ENCODE results near the gene IFITM10.
"Not testable (repeated sequence)": the region's sequence is repeated elsewhere in the genome, so short reads cannot be mapped to it uniquely, and the experiment has no call there.

IFITM10 gene

DNA sequence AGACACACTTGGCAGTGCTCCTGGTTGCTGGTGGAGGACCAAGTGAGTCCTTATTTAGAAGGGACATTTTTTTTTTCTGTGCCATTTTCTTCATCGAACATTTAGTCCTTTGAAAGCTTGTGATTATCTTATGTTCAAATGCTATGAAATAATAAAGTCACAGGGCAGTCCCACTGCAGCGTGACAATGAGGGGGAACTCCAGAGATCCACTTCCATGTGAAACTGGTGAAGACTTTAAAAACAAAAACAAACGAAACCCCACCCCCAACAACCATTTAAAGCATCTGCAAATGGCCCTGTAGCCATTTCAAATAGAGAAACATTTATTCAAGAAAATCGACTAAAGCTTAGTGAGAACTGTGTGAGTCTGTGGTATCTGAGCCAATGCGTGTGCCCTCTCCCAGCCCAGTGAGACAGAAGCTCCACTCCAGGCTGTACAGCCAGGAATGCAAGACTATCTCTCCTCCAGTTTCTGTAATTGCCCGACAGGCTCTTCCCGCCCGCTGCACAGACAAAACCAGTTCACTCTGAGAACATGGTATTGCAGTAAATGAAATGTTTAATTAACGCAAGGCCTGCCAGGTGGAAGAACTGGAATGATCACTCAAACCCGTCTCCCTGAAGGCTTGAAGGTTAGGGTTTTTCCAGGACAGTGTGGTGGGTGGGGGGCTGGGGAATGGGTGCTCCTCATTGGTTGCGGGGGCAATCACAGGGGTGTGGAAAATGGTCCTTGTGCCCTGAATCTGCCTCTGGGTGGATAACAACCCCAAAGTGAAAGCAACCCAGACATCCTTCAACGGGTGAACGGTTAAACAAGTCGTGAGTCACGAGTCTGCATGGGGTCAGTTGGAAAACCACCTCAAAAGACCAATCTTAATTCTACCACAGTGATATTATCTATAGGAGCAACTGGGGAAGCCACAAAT lies 45.0 kb downstream of the IFITM10 start:
- no peak for DNase-seq

DNA sequence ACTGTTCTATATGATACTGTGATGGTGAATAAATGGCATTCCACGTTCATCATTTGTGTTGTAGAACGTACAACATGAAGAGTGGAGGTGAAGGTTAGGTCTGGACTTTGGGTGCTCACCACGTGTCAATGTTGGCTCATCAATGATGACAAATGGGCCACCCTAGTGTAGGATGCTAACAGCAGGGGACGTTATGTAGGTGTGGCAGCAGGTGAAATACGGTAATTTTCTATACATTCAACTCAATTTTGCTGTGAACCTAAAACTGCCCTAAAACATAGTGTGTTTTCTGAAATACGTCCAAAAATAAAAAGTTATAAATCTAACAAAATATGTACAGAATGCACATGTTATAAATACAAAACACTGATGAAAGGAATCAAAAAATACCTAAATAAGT lies 47.2 kb downstream of the IFITM10 start:
- DNase-seq = no peak

DNA sequence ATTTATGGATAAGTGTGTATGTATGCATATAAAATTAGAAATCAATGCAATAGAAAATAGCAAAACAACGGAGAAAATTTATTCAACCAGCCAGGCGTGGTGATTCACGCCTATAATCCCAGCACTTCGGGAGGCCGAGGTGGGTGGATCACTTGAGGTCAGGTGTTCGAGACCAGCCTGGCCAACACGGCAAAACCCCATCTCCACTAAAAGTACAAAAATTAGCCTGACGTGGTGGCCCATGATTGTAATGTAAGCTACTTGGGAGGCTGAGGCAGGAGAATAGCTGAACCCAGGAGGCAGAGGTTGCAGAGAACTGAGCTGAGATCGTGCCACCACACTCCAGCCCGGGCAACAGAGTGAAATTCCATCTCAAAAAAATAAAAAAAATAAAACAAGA lies 47.9 kb downstream of the IFITM10 start:
- DNase-seq = no peak

DNA sequence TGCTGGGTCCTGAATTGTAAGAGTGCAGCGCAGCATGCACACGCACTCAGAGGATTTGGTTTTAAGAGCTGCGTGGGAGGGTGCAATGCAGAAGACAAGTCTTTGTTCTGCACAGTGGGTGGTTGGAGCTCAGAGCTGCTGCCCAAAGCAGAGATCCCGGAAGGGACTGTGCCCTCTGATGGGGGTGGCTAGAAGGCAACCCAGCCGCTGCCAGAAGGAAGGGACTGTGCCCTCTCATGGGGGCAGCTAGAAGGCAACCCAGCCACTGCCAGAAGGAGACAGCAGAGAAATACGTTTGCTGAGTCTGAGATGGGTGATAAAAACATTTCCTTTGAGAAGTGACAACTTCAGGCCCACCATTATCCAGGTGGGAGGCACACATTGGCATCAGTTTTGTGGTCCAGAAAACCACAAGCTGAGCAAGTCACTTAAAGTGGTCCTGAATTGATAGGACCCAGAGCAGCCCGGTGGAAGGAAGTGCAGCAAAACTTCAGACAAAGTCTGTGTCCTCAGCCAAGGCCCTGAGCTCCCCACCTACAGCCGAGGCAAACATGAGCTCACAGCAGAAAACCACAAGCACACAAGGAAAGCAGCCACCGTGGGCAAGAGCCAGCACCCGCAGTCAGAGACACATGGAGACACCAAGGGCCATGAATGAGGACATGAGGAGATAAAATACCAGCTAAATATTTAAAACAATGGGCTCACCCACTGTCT lies 49.1 kb downstream of the IFITM10 start:
- DNase-seq = no peak

DNA sequence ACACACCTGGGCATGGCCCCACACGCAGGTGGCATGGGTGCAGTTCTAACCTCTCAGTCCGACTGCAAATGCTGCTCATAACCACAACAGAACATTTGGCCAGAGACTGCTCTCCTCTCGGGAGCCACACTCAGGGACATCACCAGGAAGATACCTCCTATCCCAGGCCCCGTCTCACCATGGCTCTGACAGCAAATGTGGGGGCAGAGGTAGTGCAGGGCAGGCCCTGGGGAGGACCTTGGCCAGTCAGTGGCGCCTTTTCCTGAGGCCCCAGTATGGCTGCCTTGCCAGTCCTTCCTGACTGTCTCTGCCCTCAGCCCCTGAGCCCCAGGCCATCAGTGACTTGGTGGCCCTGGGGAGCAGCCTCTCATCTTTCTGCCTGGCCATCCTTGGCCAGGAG lies 50.6 kb downstream of the IFITM10 start:
- DNase-seq = no peak

DNA sequence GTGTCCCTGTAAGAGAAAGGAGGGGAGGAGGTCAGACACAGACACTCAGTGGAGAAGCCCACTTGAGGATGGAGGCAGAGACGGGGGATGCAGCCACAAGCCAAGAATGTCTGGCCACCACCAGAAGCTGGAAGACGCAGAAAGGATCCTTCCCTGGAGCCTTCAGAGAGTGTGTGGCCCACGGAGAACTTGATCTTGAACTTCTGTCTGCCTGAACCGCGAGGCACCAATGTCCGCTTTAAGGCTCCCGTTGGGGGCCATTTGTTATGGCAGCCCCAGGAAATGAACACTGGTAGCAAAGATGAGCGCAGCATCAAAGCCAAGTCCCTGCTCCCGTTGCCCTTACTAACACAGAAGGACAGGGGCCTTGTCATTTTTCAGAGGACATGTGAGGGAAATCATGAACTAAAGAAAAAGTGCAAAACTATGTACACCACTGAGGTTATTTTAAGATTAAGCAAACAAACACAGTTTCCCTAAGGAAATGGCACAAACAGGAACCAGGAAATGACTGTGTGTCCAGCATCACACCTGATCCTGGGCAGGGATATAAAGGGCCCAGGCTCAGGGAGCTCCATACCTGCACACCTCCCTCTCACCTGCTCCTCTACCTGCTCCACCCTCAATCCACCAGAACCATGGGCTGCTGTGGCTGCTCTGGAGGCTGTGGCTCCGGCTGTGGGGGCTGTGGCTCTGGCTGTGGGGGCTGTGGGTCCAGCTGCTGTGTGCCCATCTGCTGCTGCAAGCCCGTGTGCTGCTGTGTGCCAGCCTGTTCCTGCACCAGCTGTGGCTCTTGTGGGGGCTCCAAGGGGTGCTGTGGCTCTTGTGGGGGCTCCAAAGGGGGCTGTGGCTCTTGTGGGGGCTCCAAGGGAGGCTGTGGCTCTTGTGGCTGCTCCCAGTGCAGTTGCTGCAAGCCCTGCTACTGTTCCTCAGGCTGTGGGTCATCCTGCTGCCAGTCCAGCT lies 53.5 kb downstream of the IFITM10 start, which contains the start of gene KRTAP5-6:
KRTAP5-6 (plus strand) TSS at position 588 of the 963 bp plus-strand sequence; CDS start at position 639, 51 bp downstream.
- DNase-seq = no peak

DNA sequence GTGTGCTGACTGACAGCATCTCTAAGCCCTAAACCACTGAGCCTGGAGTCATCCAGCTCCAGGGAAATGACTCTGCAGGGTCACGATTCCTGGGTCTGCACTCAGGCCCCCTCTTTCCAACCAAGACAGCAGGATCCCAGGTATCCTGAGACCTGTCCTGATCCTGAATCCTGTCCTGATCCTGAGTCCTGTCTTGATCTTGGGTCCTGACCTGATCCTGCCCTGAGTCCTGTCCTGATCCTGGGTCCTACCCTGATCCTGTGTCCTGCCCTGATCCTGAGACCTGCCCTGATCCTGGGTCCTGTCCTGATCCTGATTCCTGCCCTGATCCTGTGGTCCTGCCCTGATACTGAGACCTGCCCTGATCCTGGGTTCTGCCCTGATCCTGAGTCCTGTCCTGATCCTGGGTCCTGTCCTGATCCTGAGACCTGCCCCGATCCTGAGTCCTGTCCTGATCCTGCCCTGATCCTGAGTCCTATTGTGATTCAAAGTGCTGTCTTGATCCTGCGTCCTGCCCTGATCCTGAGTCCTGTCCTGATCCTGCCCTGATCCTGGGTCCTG lies 54.8 kb downstream of the IFITM10 start:
- DNase-seq = no peak

DNA sequence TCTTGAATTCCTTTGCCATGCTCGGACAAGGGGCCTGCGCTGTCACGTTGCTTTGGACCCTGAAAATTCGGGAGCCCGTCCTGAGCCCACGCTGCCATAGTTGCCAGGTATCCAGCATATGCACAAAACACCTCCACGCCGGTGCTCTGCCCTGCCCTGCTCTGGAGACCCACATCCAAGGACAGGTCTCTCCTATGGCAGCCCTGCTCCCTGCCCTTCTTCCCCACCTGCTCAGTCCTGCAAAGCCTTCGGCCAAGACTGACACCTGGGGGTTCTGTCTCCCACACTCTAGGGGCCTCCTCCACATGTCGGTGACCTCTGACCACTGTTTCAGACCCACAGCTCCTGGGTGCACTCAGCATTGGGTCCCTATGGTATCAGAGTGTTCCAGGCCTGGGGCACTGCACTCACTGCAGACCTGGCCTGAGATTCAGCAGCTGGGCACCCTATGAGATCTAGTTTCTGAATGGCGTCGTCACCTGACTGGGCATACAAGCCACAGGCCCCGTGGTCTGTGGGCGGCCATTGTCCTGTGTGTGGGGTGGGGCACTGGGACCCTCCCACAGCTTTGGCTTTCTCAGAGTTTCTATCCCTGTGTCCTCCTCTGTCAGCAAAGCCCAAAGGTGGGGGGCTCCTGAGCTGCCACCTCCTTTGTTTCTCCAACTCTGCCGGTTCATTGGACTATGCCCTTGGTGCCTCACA lies 55.4 kb downstream of the IFITM10 start:
- no peak for DNase-seq

DNA sequence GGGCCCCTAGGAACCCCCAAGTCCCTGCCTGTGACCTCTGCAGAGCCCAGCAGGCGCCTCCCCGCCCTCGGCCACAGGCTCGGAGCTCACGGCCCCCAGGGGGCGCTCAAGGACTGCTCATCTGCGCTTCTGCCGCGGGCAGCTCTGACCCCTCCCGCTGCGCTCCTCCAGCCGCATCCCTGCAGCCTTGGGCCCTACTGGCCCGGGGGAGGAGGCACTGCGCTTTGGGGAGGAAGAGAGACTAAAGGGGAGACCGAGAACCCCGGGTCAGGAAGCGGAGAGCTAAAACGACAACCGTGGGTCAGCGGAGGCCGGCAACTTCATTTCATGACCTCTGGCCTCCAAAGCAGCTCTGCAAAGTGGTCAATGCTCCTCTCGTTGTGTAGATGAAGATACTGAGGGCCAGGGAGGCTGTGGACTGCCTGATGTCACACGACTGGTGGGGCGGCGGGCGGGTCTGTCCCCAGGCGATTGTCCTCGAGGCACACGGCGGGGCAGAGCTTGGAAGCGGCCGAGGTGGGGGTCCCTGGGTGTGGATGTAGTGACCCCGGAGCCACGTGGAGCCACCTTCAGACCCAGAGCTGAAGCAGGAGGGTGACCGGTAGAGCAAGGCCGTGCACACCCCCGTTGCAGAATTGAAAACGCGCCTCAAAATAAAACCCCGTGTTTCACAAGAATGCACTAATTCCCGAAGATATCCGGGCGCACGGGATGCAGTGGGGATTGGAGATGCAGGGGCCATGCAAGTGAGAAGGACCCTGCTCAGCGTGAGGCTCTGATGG lies 56.1 kb downstream of the IFITM10 start:
- DNase-seq = peak; percentile 66

DNA sequence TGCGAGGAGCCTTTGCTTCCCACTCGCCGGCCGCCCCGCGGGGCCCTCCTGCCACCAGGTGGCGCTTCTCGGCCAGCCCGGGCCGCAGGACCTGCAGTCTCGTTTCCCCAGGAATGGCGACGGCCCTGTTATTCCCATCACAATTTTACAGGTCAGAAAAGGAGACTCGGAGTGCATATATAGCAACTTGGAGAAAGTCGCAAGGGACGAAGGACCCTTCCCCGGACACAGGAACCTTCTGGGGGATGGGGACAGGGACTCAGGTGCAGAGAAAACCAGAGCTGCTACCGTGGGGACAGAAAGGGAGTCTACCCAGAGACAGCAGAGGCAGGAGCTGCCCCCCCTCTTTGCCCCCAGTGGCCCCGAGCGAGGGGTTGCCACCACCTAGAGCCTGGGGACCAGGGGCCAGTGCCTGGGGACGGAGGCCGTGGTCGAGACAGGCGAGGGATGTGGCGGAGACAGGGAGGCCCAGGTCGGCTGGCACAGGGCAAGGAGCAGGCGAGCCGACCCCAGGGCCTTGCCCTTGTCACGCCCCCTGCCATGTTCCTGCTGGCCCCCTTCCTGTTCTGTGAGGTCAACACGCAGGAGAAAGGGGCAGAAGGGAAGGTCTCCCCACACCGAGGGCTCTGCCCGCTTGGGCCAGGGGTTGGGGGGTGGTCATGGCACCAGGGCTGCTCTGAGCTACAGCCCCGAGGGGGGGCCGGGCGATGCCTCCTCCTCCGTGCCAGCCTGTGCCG lies 56.9 kb downstream of the IFITM10 start:
- peak; percentile 52 for DNase-seq

DNA sequence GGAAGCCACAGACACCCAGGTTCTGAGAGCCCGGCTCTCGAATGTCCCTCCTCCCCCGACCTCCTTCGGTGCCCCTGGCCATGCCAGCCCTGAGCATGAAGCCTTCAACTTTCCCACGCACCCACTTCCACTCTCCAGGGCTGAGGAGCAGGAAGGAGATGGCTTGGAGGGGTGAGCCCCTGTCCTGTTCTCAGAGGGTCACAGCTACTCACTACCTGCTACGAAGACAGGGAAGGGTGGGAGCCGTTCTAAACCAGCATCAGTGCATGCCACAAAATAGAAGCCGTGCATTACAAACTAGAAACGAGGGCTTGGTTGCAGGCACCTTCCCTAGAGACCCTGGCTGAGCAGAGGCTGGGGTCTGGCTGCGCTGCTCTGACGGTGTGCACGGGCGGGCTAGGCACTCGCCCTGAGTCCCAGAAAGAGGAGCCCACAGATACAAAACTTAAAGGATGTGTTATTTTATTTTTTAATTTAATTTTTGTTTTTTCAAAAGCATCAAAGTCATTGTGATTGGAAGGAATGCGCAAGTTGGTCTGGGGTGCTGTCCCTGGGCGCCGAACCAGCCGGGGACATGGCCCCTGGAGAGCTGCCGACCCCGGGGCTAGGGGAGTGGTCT lies 57.6 kb downstream of the IFITM10 start:
- no peak for DNase-seq

DNA sequence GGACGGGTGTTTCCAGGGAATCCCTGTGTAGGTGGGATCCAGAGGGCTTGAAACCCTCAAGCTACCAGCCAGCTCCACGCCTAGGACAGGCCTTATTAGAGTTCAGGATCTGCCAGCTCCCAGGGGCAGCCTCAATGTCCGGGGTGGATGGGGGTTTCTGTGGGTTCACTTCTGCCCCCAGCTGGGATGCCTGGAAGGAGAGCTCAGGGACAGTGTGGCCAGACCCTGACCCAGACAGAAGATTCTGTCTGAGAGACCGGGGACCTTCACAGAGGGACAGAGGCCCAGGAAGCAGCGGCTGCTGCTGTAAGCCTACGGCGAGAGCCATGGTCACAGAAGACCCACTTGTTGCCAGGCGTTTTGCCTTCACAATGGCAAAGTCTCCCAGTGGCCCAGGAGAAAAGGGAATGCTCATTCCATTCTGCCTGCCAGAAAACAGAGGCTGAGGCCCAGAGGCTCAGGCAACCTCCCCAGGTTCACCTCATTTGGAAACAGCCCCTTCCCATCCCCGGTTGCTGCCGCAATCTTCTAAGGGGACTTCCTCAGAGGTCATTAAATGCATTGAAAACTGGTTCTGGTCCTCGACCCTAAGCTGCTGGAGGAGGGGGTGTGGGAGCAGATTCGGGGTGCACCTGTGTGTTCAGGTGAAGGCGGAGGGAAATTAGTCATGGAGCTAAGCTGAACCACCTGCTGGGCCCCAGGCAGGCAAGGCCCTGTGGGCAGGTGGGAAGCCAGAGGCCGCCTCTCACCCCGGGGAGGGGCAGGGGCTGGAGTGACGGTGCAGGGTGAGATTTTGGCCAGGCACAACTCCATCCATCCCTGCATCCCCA lies 58.3 kb downstream of the IFITM10 start:
- no peak for DNase-seq

DNA sequence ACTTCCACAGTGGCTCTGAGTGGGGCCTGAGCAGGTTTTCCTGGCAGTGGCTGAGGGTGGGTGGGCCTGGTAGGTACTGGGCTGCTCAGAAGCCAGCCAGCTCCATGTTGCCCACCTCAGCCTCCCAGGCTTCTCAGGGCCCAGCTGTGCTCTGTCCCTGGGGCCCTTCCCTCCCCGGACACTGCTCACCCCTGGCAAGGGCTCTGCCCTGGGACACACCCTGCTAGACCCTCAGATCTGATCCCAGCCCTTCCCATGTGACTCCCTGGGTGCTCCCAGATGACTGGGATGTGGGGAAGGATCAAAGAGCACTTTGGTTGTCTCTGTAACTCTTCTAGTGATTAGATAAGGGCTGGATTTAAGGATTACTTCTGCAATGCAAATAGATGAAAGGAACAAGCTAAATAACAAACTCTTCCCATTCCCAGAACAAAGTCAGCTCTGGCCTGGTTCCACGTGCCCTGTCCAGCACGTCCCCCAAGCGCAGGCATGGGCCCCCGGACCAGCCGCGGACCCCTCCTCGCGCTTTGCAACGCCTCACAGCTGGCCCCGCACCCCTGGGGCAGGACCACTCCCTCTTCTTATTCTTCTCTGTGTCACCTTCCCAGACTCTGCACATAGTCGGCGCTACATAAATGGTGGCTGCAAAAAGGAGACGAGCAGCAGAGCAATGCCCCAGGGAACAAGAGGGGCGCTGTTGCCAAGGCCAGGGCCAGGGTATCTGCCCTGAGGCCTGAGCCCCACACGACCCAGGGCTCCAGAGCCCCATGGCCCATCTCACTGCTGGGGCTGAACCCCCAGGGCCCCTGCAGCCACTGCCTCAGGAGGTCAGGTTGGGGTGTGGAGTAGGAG lies 59.1 kb downstream of the IFITM10 start:
- DNase-seq = no peak

DNA sequence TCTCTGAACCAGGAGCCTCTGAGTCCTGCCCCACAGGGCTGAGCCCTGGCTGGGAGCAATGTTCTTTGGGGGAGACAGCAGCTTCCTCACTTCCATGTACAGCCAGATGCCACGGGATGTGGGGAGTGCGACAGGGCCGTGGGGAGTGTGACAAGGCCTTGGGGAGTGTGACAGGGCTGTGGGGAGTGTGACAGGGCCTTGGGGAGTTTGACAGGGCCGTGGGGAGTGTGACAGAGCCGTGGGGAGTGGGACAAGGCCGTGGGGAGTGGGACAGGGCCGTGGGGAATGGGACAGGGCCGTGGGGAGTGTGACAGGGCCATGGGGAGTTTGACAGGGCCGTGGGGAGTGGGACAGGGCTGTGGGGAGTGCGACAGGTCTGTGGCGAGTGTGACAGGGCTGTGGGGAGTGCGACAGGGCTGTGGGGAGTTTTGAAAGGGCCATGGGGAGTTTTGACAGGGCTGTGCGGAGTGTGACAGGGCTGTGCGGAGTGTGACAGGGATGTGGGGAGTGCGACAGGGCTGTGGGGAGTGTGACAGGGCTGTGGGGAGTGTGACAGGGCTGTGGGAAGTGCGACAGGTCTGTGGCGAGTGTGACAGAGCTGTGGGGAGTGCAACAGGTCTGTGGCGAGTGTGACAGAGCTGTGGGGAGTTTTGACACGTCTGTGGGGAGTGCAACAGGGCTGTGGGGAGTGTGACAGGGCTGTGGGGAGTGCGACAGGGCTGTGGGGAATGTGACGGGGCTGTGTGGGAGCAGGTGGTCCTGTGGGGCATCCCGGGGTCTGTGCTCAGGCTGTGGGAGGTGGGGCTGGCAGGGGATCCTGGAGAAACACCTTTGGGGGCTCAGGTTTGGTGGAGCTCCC lies 60.0 kb downstream of the IFITM10 start:
- DNase-seq = no peak

DNA sequence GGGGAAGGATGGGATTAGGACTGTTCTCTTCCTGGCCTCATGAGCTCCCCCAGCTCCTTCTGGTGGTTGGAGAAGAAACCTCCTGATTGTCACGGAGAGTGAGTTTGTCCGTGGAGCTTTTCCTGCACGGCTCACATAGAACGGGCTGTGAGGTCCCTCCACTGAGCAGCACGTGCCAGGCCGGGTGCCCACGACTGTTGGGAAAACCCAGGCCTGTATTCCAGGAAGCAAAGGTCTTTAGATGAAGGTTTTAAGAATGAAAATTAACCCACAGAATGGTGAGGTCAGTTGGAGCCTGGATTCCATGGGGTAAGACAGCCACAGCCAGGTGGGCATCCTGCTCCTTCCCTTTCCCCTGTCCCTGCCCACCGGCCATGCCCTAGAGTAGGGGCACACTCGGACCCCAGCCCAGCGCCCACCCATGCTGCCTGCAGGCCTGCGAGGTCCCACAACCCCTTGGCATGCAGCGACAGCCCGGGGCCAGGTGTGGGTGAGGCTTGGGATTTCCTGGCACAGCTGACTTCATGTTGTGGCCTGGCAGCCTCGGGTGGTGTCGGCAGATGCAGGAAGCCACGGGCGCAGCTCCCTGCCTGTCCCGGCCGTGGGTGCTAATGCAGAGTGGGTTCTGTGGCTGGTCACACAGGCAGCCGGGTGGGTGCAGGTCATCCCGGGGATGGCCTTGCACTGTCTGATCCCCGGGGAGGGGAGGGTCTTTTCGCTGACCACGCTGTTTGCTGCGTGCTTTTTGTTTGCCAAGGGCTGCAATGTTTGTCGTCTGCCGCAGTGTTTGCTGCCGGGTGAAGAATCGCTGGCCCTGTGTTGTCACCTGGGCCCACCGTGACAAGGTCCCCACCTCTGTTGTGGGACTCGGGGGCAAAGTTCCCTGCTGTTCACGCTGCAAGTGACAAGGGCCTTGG lies 60.9 kb downstream of the IFITM10 start:
- not testable (repeated sequence) for DNase-seq
